COLO668 (cell line): ENCODE results near the gene CEP63.
"Not testable (repeated sequence)": the region's sequence is repeated elsewhere in the genome, so short reads cannot be mapped to it uniquely, and the experiment has no call there.

ENCODE experiments used
- DNase-seq: peaks from one replicate; lab custom pipeline; 2025; ENCODE audit not compliant: unreplicated experiment; lab: John Stamatoyannopoulos, UW

The CEP63 gene

GRCh38 chr3:134567605-134568004 lies 81.7 kb downstream of the CEP63 start:
- DNase-seq = no peak

GRCh38 chr3:134568790-134569189 lies 82.9 kb downstream of the CEP63 start:
- no peak for DNase-seq

- not testable (repeated sequence) for DNase-seq
Observed at GRCh38 chr3:134569899-134570298, 84.0 kb downstream of the CEP63 start.

GRCh38 chr3:134576426-134576825 lies 90.6 kb downstream of the CEP63 start:
- peak; percentile 71 for DNase-seq

GRCh38 chr3:134576831-134577230 lies 91.0 kb downstream of the CEP63 start:
- DNase-seq = no peak

- no peak for DNase-seq
Observed at GRCh38 chr3:134579141-134579665, 93.3 kb downstream of the CEP63 start.

GRCh38 chr3:134590766-134591165 lies 104.9 kb downstream of the CEP63 start:
- DNase-seq = no peak

- DNase-seq = no peak
Observed at GRCh38 chr3:134592806-134593205, 106.9 kb downstream of the CEP63 start.

GRCh38 chr3:134594331-134594741 lies 108.5 kb downstream of the CEP63 start:
- DNase-seq = peak; percentile 6

GRCh38 chr3:134594986-134595385 lies 109.1 kb downstream of the CEP63 start:
- not testable (repeated sequence) for DNase-seq

GRCh38 chr3:134597390-134597970 lies 111.6 kb downstream of the CEP63 start:
- DNase-seq = peak; percentile 18

- no peak for DNase-seq
Observed at GRCh38 chr3:134598763-134599545, 113.1 kb downstream of the CEP63 start.

- no peak for DNase-seq
Observed at GRCh38 chr3:134600206-134600605, 114.3 kb downstream of the CEP63 start.

- peak; percentile 54 for DNase-seq
Observed at GRCh38 chr3:134600685-134601463, 115.0 kb downstream of the CEP63 start.

GRCh38 chr3:134601539-134602439 lies 115.9 kb downstream of the CEP63 start:
- peak; percentile 16 for DNase-seq

GRCh38 chr3:134602440-134602814 lies 116.6 kb downstream of the CEP63 start:
- no peak for DNase-seq

- DNase-seq = no peak
Observed at GRCh38 chr3:134603480-134603879, 117.6 kb downstream of the CEP63 start.

- DNase-seq = no peak
Observed at GRCh38 chr3:134603956-134604355, 118.1 kb downstream of the CEP63 start.

- no peak for DNase-seq
Observed at GRCh38 chr3:134605556-134605955, 119.7 kb downstream of the CEP63 start.
